ENCODE results near the gene IGSF11. TPM values are rescaled to one million over a fixed set of nuclear protein-coding genes. Genes with fewer than 3 reads are reported as not detected.

IGSF11 gene
- total RNA-seq, 1 experiment from 2014 or later: not detected

- DNase-seq (ENCODE audit: unreplicated experiment): no peak
- CTCF ChIA-PET: interaction anchor here (2.4 kb wide), 1 partner anchor 34 kb away, joined by 9 read pairs; no protein-coding TSS in a partner anchor
- no peak overlapping the region for H3K27ac Mint-ChIP-seq (ENCODE audit: low read depth, unreplicated experiment)
Observed at GRCh38 chr3:118850687-118851086, 184.0 kb downstream of the IGSF11 start.

More at GRCh38 chr3:118850687-118851086, 184.0 kb downstream of the IGSF11 start:
- H3K27me3 Mint-ChIP-seq (ENCODE audit: insufficient read depth, unreplicated experiment): no peaks in the 10 kb centered on the region
- intact Hi-C loops (cut with micrococcal nuclease): no loop called here
- H3K4me3 Mint-ChIP-seq (ENCODE audit: unreplicated experiment): no peak overlapping the region
- peaks cover 7% of the 10 kb centered on the region for H3K9me3 Mint-ChIP-seq (ENCODE audit: unreplicated experiment)
- H3K4me1 Mint-ChIP-seq (ENCODE audit: insufficient read depth, unreplicated experiment): no peaks in the 10 kb centered on the region
- BruUV-seq (replicated peaks): no TSS peak
- no peaks in the 10 kb centered on the region for H3K36me3 Mint-ChIP-seq (ENCODE audit: insufficient read depth, unreplicated experiment)
- TF ChIP-seq CTCF (IDR thresholded peaks at IDR 0.05; ENCODE audit: unreplicated experiment): no peak
- POLR2A ChIA-PET: no interaction called here

Other genes starting within 250 kb of the IGSF11 start
- not detected in 2 replicates for gene TEX55, start 111.3 kb upstream of the IGSF11 start, total RNA-seq (2022)
- gene UPK1B, start 138.8 kb upstream of the IGSF11 start, total RNA-seq (2022): not detected in 2 replicates
- gene B4GALT4, start 206.0 kb upstream of the IGSF11 start, total RNA-seq (2022): 18.3 and 20.4 TPM in 2 replicates

Data from MCF 10A (cell line).